GM13977 (cell line): ENCODE measurements around the gene MX2.

ENCODE experiments used
- DNase-seq: peaks from one replicate; pipeline ENCODE4 v3.0.0; 2012; ENCODE audit warnings: low spot score
- in situ Hi-C: fragments of 300-500 bp; cut with MboI; formaldehyde crosslinking; loops from one replicate; pipeline ENCODE4 v1.12.0; 2022; ENCODE audit warnings: low sequenced_read_pairs, low pct_unique_long_range_greater_than_20kb, mixed read lengths, inconsistent platforms; ENCODE audit not compliant: unreplicated experiment
- TF ChIP-seq, protein P1 (sequence below): IDR thresholded peaks from 2 replicates; pipeline ENCODE4 v1.5.1; 2012; ENCODE audit warnings: mild to moderate bottlenecking, control low read depth; ENCODE audit not compliant: insufficient read depth; ENCODE audit errors: extremely low read depth, missing control alignments

Gene MX2

DNA sequence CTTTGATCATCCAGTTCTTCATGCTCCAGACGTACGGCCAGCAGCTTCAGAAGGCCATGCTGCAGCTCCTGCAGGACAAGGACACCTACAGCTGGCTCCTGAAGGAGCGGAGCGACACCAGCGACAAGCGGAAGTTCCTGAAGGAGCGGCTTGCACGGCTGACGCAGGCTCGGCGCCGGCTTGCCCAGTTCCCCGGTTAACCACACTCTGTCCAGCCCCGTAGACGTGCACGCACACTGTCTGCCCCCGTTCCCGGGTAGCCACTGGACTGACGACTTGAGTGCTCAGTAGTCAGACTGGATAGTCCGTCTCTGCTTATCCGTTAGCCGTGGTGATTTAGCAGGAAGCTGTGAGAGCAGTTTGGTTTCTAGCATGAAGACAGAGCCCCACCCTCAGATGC is 96.7 kb downstream of the MX2 start:
- TF ChIP-seq, protein P1, sequence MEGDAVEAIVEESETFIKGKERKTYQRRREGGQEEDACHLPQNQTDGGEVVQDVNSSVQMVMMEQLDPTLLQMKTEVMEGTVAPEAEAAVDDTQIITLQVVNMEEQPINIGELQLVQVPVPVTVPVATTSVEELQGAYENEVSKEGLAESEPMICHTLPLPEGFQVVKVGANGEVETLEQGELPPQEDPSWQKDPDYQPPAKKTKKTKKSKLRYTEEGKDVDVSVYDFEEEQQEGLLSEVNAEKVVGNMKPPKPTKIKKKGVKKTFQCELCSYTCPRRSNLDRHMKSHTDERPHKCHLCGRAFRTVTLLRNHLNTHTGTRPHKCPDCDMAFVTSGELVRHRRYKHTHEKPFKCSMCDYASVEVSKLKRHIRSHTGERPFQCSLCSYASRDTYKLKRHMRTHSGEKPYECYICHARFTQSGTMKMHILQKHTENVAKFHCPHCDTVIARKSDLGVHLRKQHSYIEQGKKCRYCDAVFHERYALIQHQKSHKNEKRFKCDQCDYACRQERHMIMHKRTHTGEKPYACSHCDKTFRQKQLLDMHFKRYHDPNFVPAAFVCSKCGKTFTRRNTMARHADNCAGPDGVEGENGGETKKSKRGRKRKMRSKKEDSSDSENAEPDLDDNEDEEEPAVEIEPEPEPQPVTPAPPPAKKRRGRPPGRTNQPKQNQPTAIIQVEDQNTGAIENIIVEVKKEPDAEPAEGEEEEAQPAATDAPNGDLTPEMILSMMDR, result no peak
- in situ Hi-C loops, result no loop called here
- no peak for DNase-seq
